H9 (cell line): Measurements from ENCODE around the gene ANXA3. TPM values are rescaled to one million over a fixed set of nuclear protein-coding genes. Genes with fewer than 3 reads are reported as not detected.
A peak's percentile ranks its signal among the peaks of the same experiment; 100 is the strongest.

Experiments used
- DNase-seq: peaks from one replicate; pipeline ENCODE4 v3.0.0-alpha.2; 2017
- H2AFZ ChIP-seq: one replicate; pipeline ENCODE4 v1.6.1; 2013; ENCODE audit warnings: mild to moderate bottlenecking, low read length, control low read depth, moderate library complexity
- H2AK5ac ChIP-seq: 2 replicates; pipeline ENCODE4 v1.6.1; 2013; ENCODE audit warnings: low read length, control low read depth, mixed read lengths; ENCODE audit not compliant: insufficient read length
- H2BK120ac ChIP-seq: one replicate; pipeline ENCODE4 v1.6.1; 2013; ENCODE audit warnings: low read depth, mild to moderate bottlenecking, low read length, control low read depth, inconsistent platforms; ENCODE audit not compliant: poor library complexity, severe bottlenecking
- H2BK12ac ChIP-seq: 2 replicates; pipeline ENCODE4 v1.6.1; 2013; ENCODE audit warnings: low read length, control low read depth, mixed read lengths, low read depth; ENCODE audit not compliant: insufficient read length
- H2BK15ac ChIP-seq: 2 replicates; pipeline ENCODE4 v1.6.1; 2013; ENCODE audit warnings: low read depth, low read length, control low read depth
- H2BK20ac ChIP-seq: one replicate; pipeline ENCODE4 v1.6.1; 2013; ENCODE audit warnings: low read depth, mild to moderate bottlenecking, low read length, control low read depth, inconsistent platforms; ENCODE audit not compliant: poor library complexity, severe bottlenecking
- H2BK5ac ChIP-seq: 2 replicates; pipeline ENCODE4 v1.6.1; 2013; ENCODE audit warnings: low read length, control low read depth, mixed read lengths; ENCODE audit not compliant: insufficient read length
- H3K14ac ChIP-seq: 2 replicates; pipeline ENCODE4 v1.6.1; 2013; ENCODE audit warnings: low read length, control low read depth; ENCODE audit not compliant: insufficient read depth
- H3K18ac ChIP-seq: 2 replicates; pipeline ENCODE4 v1.6.1; 2013; ENCODE audit warnings: low read depth, mild to moderate bottlenecking, mixed read lengths, low read length, control low read depth; ENCODE audit not compliant: insufficient read length
- H3K23ac ChIP-seq: 2 replicates; pipeline ENCODE4 v1.6.1; 2013; ENCODE audit warnings: low read length, control low read depth, mixed read lengths, low read depth; ENCODE audit not compliant: insufficient read length
- H3K23me2 ChIP-seq: 2 replicates; pipeline ENCODE4 v1.6.1; 2013; ENCODE audit warnings: low read depth, mild to moderate bottlenecking, mixed read lengths, low read length, control low read depth; ENCODE audit not compliant: insufficient read length, poor library complexity, severe bottlenecking
- H3K27ac ChIP-seq: 2 replicates; pipeline ENCODE4 v1.5.1; 2013; ENCODE audit warnings: low read length, control low read depth, mixed read lengths, low read depth; ENCODE audit not compliant: insufficient read length
- H3K27me3 ChIP-seq: 2 replicates; pipeline ENCODE4 v1.6.1; 2013; ENCODE audit warnings: low read length, control low read depth, inconsistent platforms; ENCODE audit not compliant: insufficient read depth
- H3K4ac ChIP-seq: 2 replicates; pipeline ENCODE4 v1.6.1; 2013; ENCODE audit warnings: low read depth, mild to moderate bottlenecking, control low read depth, inconsistent platforms, low read length, moderate library complexity
- H3K4me1 ChIP-seq: 2 replicates; pipeline ENCODE4 v1.6.1; 2013; ENCODE audit warnings: low read length, control low read depth, inconsistent platforms; ENCODE audit not compliant: insufficient read depth
- H3K4me2 ChIP-seq: 2 replicates; pipeline ENCODE4 v1.6.1; 2013; ENCODE audit warnings: low read length, control low read depth, mixed read lengths; ENCODE audit not compliant: insufficient read length, insufficient read depth
- H3K56ac ChIP-seq: 2 replicates; pipeline ENCODE4 v1.6.1; 2013; ENCODE audit warnings: low read depth, mild to moderate bottlenecking, mixed read lengths, low read length, control low read depth; ENCODE audit not compliant: insufficient read length
- H3K79me1 ChIP-seq: 2 replicates; pipeline ENCODE4 v1.6.1; 2013; ENCODE audit warnings: low read depth, mild to moderate bottlenecking, moderate library complexity, low read length, control low read depth, inconsistent platforms; ENCODE audit not compliant: insufficient read depth, poor library complexity, severe bottlenecking
- H3K79me2 ChIP-seq: 2 replicates; pipeline ENCODE4 v1.6.1; 2013; ENCODE audit warnings: low read length, control low read depth, inconsistent platforms; ENCODE audit not compliant: insufficient read depth
- H3K9ac ChIP-seq: 2 replicates; pipeline ENCODE4 v1.6.1; 2013; ENCODE audit warnings: low read length, control low read depth, mixed read lengths; ENCODE audit not compliant: insufficient read length; ENCODE audit errors: extremely low read depth
- H3K9me3 ChIP-seq: one replicate; pipeline ENCODE4 v1.6.1; 2013; ENCODE audit warnings: low read depth, low read length, inconsistent platforms; ENCODE audit not compliant: control insufficient read depth
- H3T11ph ChIP-seq: one replicate; pipeline ENCODE4 v1.6.1; 2013; ENCODE audit warnings: mild to moderate bottlenecking, low read length, control low read depth, inconsistent platforms
- H4K20me1 ChIP-seq: one replicate; pipeline ENCODE4 v1.6.1; 2013; ENCODE audit not compliant: control insufficient read depth, insufficient read length, insufficient read depth
- H4K5ac ChIP-seq: 2 replicates; pipeline ENCODE4 v1.6.1; 2013; ENCODE audit warnings: low read depth, mild to moderate bottlenecking, mixed read lengths, low read length, control low read depth; ENCODE audit not compliant: insufficient read length
- H4K8ac ChIP-seq: replicated peaks from 2 replicates; pipeline ENCODE4 v1.6.1; 2013; ENCODE audit warnings: low read length, control low read depth, mixed read lengths, low read depth; ENCODE audit not compliant: insufficient read length
- H4K91ac ChIP-seq: 2 replicates; pipeline ENCODE4 v1.6.1; 2013; ENCODE audit warnings: low read depth, mild to moderate bottlenecking, moderate library complexity, mixed read lengths, low read length, control low read depth; ENCODE audit not compliant: insufficient read length
- H3K27ac Mint-ChIP-seq, 3 experiments: 2 replicates in 2 of 3; 3 replicates in 1 of 3; pipeline ENCODE4 v1.8.0; 2020 to 2021; ENCODE audit warnings: mixed read lengths in 3 of 3, mild to moderate bottlenecking in 1 of 3, moderate library complexity in 1 of 3
- H3K27me3 Mint-ChIP-seq: 2 replicates; pipeline ENCODE4 v1.8.0; 2021; ENCODE audit warnings: low read depth, mild to moderate bottlenecking, moderate library complexity, mixed read lengths
- H3K36me3 Mint-ChIP-seq, 3 experiments: 2 replicates in 2 of 3; 3 replicates in 1 of 3; pipeline ENCODE4 v1.8.0; 2020 to 2021; ENCODE audit warnings: low read depth in 3 of 3, mixed read lengths in 3 of 3; ENCODE audit not compliant: insufficient read depth in 1 of 3
- H3K4me1 Mint-ChIP-seq, 2 experiments: 2 replicates each; pipeline ENCODE4 v1.8.0; 2020; ENCODE audit warnings: mixed read lengths in 2 of 2
- H3K4me3 Mint-ChIP-seq, 2 experiments: 2 replicates in 1 of 2; 3 replicates in 1 of 2; pipeline ENCODE4 v1.8.0; 2020 to 2021; ENCODE audit warnings: mild to moderate bottlenecking in 2 of 2, mixed read lengths in 2 of 2, moderate library complexity in 1 of 2
- H3K9me3 Mint-ChIP-seq, 2 experiments: 2 replicates in 1 of 2; 3 replicates in 1 of 2; pipeline ENCODE4 v1.8.0; 2020; ENCODE audit warnings: mild to moderate bottlenecking in 2 of 2, mixed read lengths in 2 of 2, moderate library complexity in 1 of 2
- CTCF ChIP-seq: fragments of 200-600 bp; sonication (generic); conservative IDR thresholded peaks from 3 replicates; pipeline ENCODE4 v1.8.0; 2021; ENCODE audit warnings: antibody characterized with exemption, mild to moderate bottlenecking
- WGBS: extraction: QIAGEN DNeasy Blood & Tissue Kit; methylation state at CpG from one replicate; pipeline ENCODE4 v1.1.7; 2013; ENCODE audit warnings: missing lambda C conversion rate, low lambda C conversion rate, mixed read lengths; ENCODE audit not compliant: insufficient read length; ENCODE audit errors: extremely low coverage; 5-methylcytosine and 5-hydroxymethylcytosine counted together
- total RNA-seq: library from RNA; stranded (reverse); gene quantifications from 2 replicates; pipeline ENCODE4 v1.2.1, GENCODE V29; 2021

Gene ANXA3
- total RNA-seq, 1 experiment from 2014 or later, result 20.6 TPM

GRCh38 chr4:78525559-78525958 is 26.0 kb upstream of the ANXA3 start:
- H3K79me1 ChIP-seq, result no peaks in the 10 kb centered on the region
- no peaks in the 10 kb centered on the region for H3K23me2 ChIP-seq
- H4K91ac ChIP-seq, result no peak overlapping the region
- no peak overlapping the region for H2BK20ac ChIP-seq
- no peak overlapping the region for H2AFZ ChIP-seq
- no peak overlapping the region for H3K14ac ChIP-seq
- H3K9me3 Mint-ChIP-seq, result no peaks in the 10 kb centered on the region
- no peak for TF ChIP-seq CTCF
- H3K18ac ChIP-seq, result no peak overlapping the region
- no peak overlapping the region for H3K23ac ChIP-seq
- H4K20me1 ChIP-seq, result no peaks in the 10 kb centered on the region
- H2BK5ac ChIP-seq, result no peak overlapping the region
- H3K9ac ChIP-seq, result no peak overlapping the region
- no peak overlapping the region for H2AK5ac ChIP-seq
- no peak overlapping the region for H3K4me2 ChIP-seq
- H2BK12ac ChIP-seq, result no peak overlapping the region
- H3K27ac Mint-ChIP-seq, result peak overlapping the region in 1 of 3 experiments; percentile 19; a peak in 1 of 7 replicates
- H3K27me3 ChIP-seq, result no peaks in the 10 kb centered on the region
- H2BK15ac ChIP-seq, result no peak overlapping the region
- no peak overlapping the region for H3K27ac ChIP-seq
- no CpG with 5 or more reads among the region's 3 CpGs for WGBS
- no peak overlapping the region for H2BK120ac ChIP-seq
- no peaks in the 10 kb centered on the region for H3K27me3 Mint-ChIP-seq
- no peak overlapping the region for H3T11ph ChIP-seq
- no peaks in the 10 kb centered on the region for H3K4me1 Mint-ChIP-seq
- H3K56ac ChIP-seq, result no peak overlapping the region
- no peak overlapping the region for H4K5ac ChIP-seq
- H3K4me3 Mint-ChIP-seq, result no peak overlapping the region
- peaks cover 13 to 37% (median 26%) of the 10 kb centered on the region in 3 experiments; a peak in 6 of 7 replicates for H3K36me3 Mint-ChIP-seq
- no peak overlapping the region for H3K4ac ChIP-seq
- DNase-seq, result no peak
- H3K9me3 ChIP-seq, result no peaks in the 10 kb centered on the region
- no peak overlapping the region for H4K8ac ChIP-seq
- H3K4me1 ChIP-seq, result no peaks in the 10 kb centered on the region
- H3K79me2 ChIP-seq, result no peaks in the 10 kb centered on the region
